Trophoblast cell (in vitro differentiated cells and primary cell): ENCODE data around the gene FAM240A.

Experiments used
- DNase-seq, 2 donors: peaks; one replicate each; pipeline ENCODE4 v3.0.0-alpha.2; 2016
- H2AFZ ChIP-seq: 2 replicates; pipeline ENCODE4 v1.6.1; 2013; ENCODE audit warnings: low read length, moderate library complexity, mild to moderate bottlenecking; ENCODE audit not compliant: insufficient read depth, poor library complexity
- H2AK5ac ChIP-seq: 2 replicates; pipeline ENCODE4 v1.6.1; 2013; ENCODE audit warnings: mild to moderate bottlenecking, low read length
- H2BK120ac ChIP-seq: 2 replicates; pipeline ENCODE4 v1.6.1; 2013; ENCODE audit warnings: low read length, mild to moderate bottlenecking, moderate library complexity; ENCODE audit not compliant: insufficient read depth, poor library complexity
- H2BK12ac ChIP-seq: 2 replicates; pipeline ENCODE4 v1.6.1; 2013; ENCODE audit warnings: mild to moderate bottlenecking, low read length, moderate library complexity
- H2BK5ac ChIP-seq: 2 replicates; pipeline ENCODE4 v1.6.1; 2013; ENCODE audit warnings: low read length, low read depth, moderate library complexity, mild to moderate bottlenecking; ENCODE audit not compliant: poor library complexity
- H3K14ac ChIP-seq: 2 replicates; pipeline ENCODE4 v1.6.1; 2013; ENCODE audit warnings: mild to moderate bottlenecking, low read length
- H3K18ac ChIP-seq: 2 replicates; pipeline ENCODE4 v1.6.1; 2013; ENCODE audit warnings: mild to moderate bottlenecking, low read length
- H3K23ac ChIP-seq: 2 replicates; pipeline ENCODE4 v1.6.1; 2013; ENCODE audit warnings: low read length
- H3K27ac ChIP-seq: 2 replicates; pipeline ENCODE4 v1.5.1; 2013; ENCODE audit warnings: low read depth, mild to moderate bottlenecking, inconsistent platforms, low read length, moderate library complexity
- H3K27me3 ChIP-seq: 2 replicates; pipeline ENCODE4 v1.6.1; 2013; ENCODE audit warnings: inconsistent platforms, mild to moderate bottlenecking, low read length, moderate library complexity; ENCODE audit not compliant: insufficient read depth
- H3K36me3 ChIP-seq, 2 experiments: 1 replicate in 1 of 2; 2 replicates in 1 of 2; pipeline ENCODE4 v1.6.1; 2013; ENCODE audit warnings: low read length in 2 of 2, mild to moderate bottlenecking in 2 of 2, moderate library complexity in 1 of 2; ENCODE audit not compliant: insufficient read depth in 2 of 2, control insufficient read depth in 1 of 2
- H3K4ac ChIP-seq: 2 replicates; pipeline ENCODE4 v1.6.1; 2013; ENCODE audit warnings: low read depth, mild to moderate bottlenecking, low read length, moderate library complexity
- H3K4me1 ChIP-seq, 2 experiments: 1 replicate in 1 of 2; 2 replicates in 1 of 2; pipeline ENCODE4 v1.6.1; 2013; ENCODE audit warnings: low read length in 2 of 2, mild to moderate bottlenecking in 2 of 2, moderate library complexity in 1 of 2; ENCODE audit not compliant: insufficient read depth in 2 of 2, control insufficient read depth in 1 of 2
- H3K4me2 ChIP-seq: 2 replicates; pipeline ENCODE4 v1.6.1; 2013; ENCODE audit warnings: inconsistent platforms, mild to moderate bottlenecking, low read length, moderate library complexity
- H3K4me3 ChIP-seq: 2 replicates; pipeline ENCODE4 v1.5.1; 2013; ENCODE audit warnings: mild to moderate bottlenecking, low read depth, low read length, inconsistent platforms
- H3K79me1 ChIP-seq: one replicate; pipeline ENCODE4 v1.6.1; 2013; ENCODE audit warnings: low read length
- H3K79me2 ChIP-seq: 2 replicates; pipeline ENCODE4 v1.6.1; 2013; ENCODE audit warnings: low read length, mild to moderate bottlenecking; ENCODE audit not compliant: control insufficient read depth, insufficient read depth, poor library complexity
- H3K9ac ChIP-seq: 2 replicates; pipeline ENCODE4 v1.6.1; 2013; ENCODE audit warnings: mild to moderate bottlenecking, low read length
- H3K9me3 ChIP-seq: 2 replicates; pipeline ENCODE4 v1.6.1; 2013; ENCODE audit warnings: low read depth, mild to moderate bottlenecking, control low read depth, inconsistent platforms, low read length; ENCODE audit not compliant: insufficient read depth
- H4K12ac ChIP-seq: 2 replicates; pipeline ENCODE4 v1.6.1; 2013; ENCODE audit warnings: low read depth, mild to moderate bottlenecking, low read length, moderate library complexity
- H4K8ac ChIP-seq: 2 replicates; pipeline ENCODE4 v1.6.1; 2013; ENCODE audit warnings: low read depth, mild to moderate bottlenecking, low read length, moderate library complexity
- H4K91ac ChIP-seq: one replicate; pipeline ENCODE4 v1.6.1; 2013; ENCODE audit warnings: low read depth, mild to moderate bottlenecking, low read length, moderate library complexity
- WGBS: extraction: QIAGEN DNeasy Blood & Tissue Kit; methylation state at CpG from one replicate; pipeline ENCODE4 v1.1.7; 2013; ENCODE audit warnings: missing lambda C conversion rate; ENCODE audit not compliant: insufficient read length, insufficient coverage; ENCODE audit errors: extremely low coverage; 5-methylcytosine and 5-hydroxymethylcytosine counted together

FAM240A gene

DNA sequence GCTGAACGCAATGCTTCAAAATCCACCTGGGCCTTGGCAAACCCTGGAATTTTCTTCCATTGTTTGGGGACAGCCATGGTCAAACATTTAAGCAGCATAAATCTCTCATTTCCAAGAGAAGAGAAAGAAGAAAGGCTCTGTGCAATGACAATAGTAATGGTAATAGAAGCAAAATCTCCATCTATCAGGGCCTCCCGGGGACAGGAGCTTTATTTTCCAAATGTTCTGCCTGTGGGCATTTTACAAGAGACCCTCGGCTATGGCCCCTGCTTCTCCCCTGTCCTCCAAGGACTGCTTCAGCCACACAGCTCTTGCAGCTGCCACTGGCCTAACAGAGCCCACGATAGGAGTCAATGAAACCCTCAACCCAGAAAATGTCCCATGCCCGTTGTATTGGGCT, 12.7 kb upstream of the FAM240A start:
- H3K9ac ChIP-seq, result no peak overlapping the region

DNA sequence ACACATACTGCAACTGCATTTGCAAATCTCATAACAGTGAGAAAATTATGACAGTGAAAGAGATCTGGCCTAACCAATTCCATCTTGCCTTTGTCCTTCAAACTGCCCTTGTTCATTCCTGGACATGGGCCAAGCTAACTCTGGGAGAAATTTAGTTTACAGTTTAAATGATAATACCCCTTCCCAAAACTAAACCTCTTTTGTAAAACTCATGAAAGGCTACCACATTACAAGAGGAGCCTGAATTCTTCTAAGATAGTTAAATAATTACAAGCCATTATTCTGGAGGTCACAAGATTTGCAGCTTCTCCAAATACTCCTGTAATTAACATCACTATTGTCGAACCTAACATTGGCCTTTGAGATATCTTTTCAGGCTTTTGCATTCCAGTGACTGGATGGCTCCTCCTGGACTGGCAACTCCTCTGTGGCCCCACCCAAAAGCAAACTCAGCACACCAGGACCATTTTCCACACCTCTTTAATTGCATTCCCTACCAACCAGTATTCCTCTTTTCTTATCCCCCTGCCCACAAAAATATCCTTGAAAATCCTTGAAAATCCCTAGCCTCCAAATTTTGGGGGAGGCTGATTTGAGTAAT, 8.8 kb upstream of the FAM240A start:
- Histone ChIP-seq H3K9ac (no peak overlapping the region), H3K4me2 (no peak overlapping the region), H2AFZ (no peak overlapping the region), H3K36me3 (no peaks in the 10 kb centered on the region), H3K4me1 (no peaks in the 10 kb centered on the region), H2AK5ac (no peak overlapping the region), H3K27me3 (no peaks in the 10 kb centered on the region), H3K79me1 (no peaks in the 10 kb centered on the region), H3K14ac (no peak overlapping the region), H3K79me2 (no peaks in the 10 kb centered on the region), H2BK12ac (no peak overlapping the region), H4K8ac (no peak overlapping the region), H4K12ac (no peak overlapping the region), H4K91ac (no peak overlapping the region), H2BK5ac (no peak overlapping the region), H3K9me3 (no peaks in the 10 kb centered on the region), H3K23ac (no peak overlapping the region), H3K18ac (no peak overlapping the region), H2BK120ac (no peak overlapping the region), H3K4ac (no peak overlapping the region), H3K4me3 (no peak overlapping the region), H3K27ac (no peak overlapping the region)
- no CpG with 5 or more reads among the region's 1 CpG for WGBS
- DNase-seq, result no peak

More for the DNA sequence above, 12.7 kb upstream of the FAM240A start:
- Histone ChIP-seq H3K18ac (no peak overlapping the region), H4K12ac (no peak overlapping the region), H3K79me2 (no peaks in the 10 kb centered on the region), H3K36me3 (no peaks in the 10 kb centered on the region), H3K79me1 (no peaks in the 10 kb centered on the region), H3K23ac (no peak overlapping the region), H2BK5ac (no peak overlapping the region), H2BK12ac (no peak overlapping the region), H2BK120ac (no peak overlapping the region), H3K27me3 (no peaks in the 10 kb centered on the region), H4K91ac (no peak overlapping the region), H2AFZ (no peak overlapping the region), H3K9me3 (peaks cover 2% of the 10 kb centered on the region), H3K4me1 (no peaks in the 10 kb centered on the region), H3K14ac (no peak overlapping the region), H2AK5ac (no peak overlapping the region), H4K8ac (no peak overlapping the region), H3K4me2 (no peak overlapping the region), H3K27ac (no peak overlapping the region), H3K4ac (no peak overlapping the region), H3K4me3 (no peak overlapping the region)
- WGBS, result no CpG with 5 or more reads among the region's 5 CpGs
- DNase-seq, result no peak

DNA sequence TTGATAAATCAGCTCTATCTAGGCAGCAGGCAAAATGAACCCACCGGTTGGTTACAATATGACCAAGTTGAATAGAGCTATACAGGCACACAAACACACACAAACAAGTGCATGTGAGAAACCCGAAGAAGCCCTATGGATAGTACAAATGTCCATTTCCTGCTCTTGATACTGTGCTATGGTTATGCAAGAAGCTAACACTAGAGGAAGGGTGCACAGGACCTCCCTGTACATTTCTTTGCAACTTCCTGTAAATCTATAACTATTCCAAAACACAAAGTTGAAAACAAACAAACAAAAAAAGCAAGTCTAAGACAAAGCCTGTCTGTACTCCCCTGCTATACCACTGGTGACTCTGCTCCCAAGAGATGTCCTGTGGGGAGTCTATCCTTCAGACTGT, 8.2 kb upstream of the FAM240A start:
- no peak overlapping the region for H3K4me2 ChIP-seq
- H3K23ac ChIP-seq, result no peak overlapping the region
- no CpG with 5 or more reads among the region's 2 CpGs for WGBS
- H4K8ac ChIP-seq, result no peak overlapping the region
- no peak overlapping the region for H2BK120ac ChIP-seq
- no peak overlapping the region for H2BK12ac ChIP-seq
- H2AK5ac ChIP-seq, result no peak overlapping the region
- H3K36me3 ChIP-seq, result no peaks in the 10 kb centered on the region
- no peaks in the 10 kb centered on the region for H3K9me3 ChIP-seq
- H3K14ac ChIP-seq, result no peak overlapping the region
- H3K4me3 ChIP-seq, result no peak overlapping the region
- H3K79me2 ChIP-seq, result no peaks in the 10 kb centered on the region
- no peak for DNase-seq
- H3K79me1 ChIP-seq, result no peaks in the 10 kb centered on the region
- no peak overlapping the region for H3K9ac ChIP-seq
- no peak overlapping the region for H2BK5ac ChIP-seq
- H4K91ac ChIP-seq, result no peak overlapping the region
- no peaks in the 10 kb centered on the region for H3K27me3 ChIP-seq
- no peaks in the 10 kb centered on the region for H3K4me1 ChIP-seq
- H3K27ac ChIP-seq, result no peak overlapping the region
- H3K4ac ChIP-seq, result no peak overlapping the region
- H3K18ac ChIP-seq, result no peak overlapping the region
- no peak overlapping the region for H2AFZ ChIP-seq
- no peak overlapping the region for H4K12ac ChIP-seq

DNA sequence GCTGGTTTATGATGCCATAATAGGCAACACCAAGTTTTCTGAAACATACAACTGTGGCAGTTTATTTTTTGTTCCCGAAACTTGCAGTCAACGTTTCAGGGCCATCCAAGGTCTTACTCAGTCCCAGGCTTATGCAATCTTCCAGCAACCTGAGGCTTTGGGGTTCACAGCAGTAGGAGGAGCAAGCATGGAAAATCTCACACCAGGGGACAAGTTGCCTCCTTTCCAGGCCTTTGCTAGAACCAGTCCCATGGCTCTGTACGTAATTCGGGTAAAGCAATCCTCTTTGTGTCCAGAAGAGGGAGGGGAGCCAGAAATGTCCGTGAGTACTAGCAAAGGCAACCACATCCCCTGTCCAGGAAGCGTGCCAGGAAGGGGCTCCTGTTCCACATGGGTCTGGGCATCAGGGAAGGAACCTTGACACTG, 4.7 kb upstream of the FAM240A start:
- no peaks in the 10 kb centered on the region for H3K27me3 ChIP-seq
- H3K4me2 ChIP-seq, result no peak overlapping the region
- no peaks in the 10 kb centered on the region for H3K36me3 ChIP-seq
- no peaks in the 10 kb centered on the region for H3K79me2 ChIP-seq
- H2AK5ac ChIP-seq, result no peak overlapping the region
- H3K4me1 ChIP-seq, result no peaks in the 10 kb centered on the region
- H4K8ac ChIP-seq, result no peak overlapping the region
- no peak overlapping the region for H4K91ac ChIP-seq
- H3K14ac ChIP-seq, result no peak overlapping the region
- no peak overlapping the region for H2AFZ ChIP-seq
- no peak overlapping the region for H2BK12ac ChIP-seq
- H3K4me3 ChIP-seq, result no peak overlapping the region
- H3K23ac ChIP-seq, result no peak overlapping the region
- no peak overlapping the region for H2BK120ac ChIP-seq
- H3K4ac ChIP-seq, result no peak overlapping the region
- no peak overlapping the region for H4K12ac ChIP-seq
- H3K18ac ChIP-seq, result no peak overlapping the region
- H3K9ac ChIP-seq, result no peak overlapping the region
- H3K9me3 ChIP-seq, result no peaks in the 10 kb centered on the region
- H3K79me1 ChIP-seq, result no peaks in the 10 kb centered on the region
- H3K27ac ChIP-seq, result no peak overlapping the region
- no peak overlapping the region for H2BK5ac ChIP-seq
- WGBS, result no CpG with 5 or more reads among the region's 6 CpGs
- peak; percentile 17 to 42 for DNase-seq
